Left cardiac atrium (tissue), 4 donors: ENCODE results near the gene TWF1. TPM values are rescaled to one million over a fixed set of nuclear protein-coding genes. Genes with fewer than 3 reads are reported as not detected.
"Not testable (repeated sequence)": the region's sequence is repeated elsewhere in the genome, so short reads cannot be mapped to it uniquely, and the experiment has no call there.

ENCODE experiments used
- ATAC-seq, 2 donors: fragments of 200-7000 bp; cut with Tn5 transposase; one replicate each; pipeline ENCODE4 v1.9.1; 2020; ENCODE audit warnings: mild to moderate bottlenecking in 2 of 2, moderate library complexity in 2 of 2
- DNase-seq: peaks from one replicate; pipeline ENCODE4 v3.0.0-alpha.2; 2020
- intact Hi-C, 2 donors: fragments of 100-400 bp; cut with DNase I; formaldehyde crosslinking; loops; one replicate each; pipeline versions ENCODE4 v1.14.1 to v1.15.1; 2022 to 2023
- long read RNA-seq: library from polyadenylated mRNA; unstranded; transcript quantifications from one replicate; pipeline ENCODE4 v2.0.0, GENCODE V29; 2021
- total RNA-seq, 2 donors: library from RNA; stranded (reverse); fragmentation: NEBNext Ultra II Directional; extraction: Animal tissue kit (Norgen Biotek cat#: 25700); gene quantifications; one replicate each; pipeline ENCODE4 v1.2.1, GENCODE V29; 2021
- donor health status: DM: no; HTN: yes; CAD: no.
- donor health status: DM: no; HTN: yes; CAD: no; lungs with severe emphysema.
- donor health status: DM: yes; HTN: yes; CAD: no.
- donor health status: Dilated cardiomyopathy.

TWF1 gene
- 10 to 100 TPM; 26.7 to 32.4 TPM for total RNA-seq
- long read RNA-seq, transcript TWF1-201 (9 exons, 3,045 nt), result major isoform, 49 of 64 reads
- long read RNA-seq, partial matches to known transcripts, result 2 of 64 reads
- long read RNA-seq, other reads (novel, unspliced or antisense), result 11 of 64 reads

DNA sequence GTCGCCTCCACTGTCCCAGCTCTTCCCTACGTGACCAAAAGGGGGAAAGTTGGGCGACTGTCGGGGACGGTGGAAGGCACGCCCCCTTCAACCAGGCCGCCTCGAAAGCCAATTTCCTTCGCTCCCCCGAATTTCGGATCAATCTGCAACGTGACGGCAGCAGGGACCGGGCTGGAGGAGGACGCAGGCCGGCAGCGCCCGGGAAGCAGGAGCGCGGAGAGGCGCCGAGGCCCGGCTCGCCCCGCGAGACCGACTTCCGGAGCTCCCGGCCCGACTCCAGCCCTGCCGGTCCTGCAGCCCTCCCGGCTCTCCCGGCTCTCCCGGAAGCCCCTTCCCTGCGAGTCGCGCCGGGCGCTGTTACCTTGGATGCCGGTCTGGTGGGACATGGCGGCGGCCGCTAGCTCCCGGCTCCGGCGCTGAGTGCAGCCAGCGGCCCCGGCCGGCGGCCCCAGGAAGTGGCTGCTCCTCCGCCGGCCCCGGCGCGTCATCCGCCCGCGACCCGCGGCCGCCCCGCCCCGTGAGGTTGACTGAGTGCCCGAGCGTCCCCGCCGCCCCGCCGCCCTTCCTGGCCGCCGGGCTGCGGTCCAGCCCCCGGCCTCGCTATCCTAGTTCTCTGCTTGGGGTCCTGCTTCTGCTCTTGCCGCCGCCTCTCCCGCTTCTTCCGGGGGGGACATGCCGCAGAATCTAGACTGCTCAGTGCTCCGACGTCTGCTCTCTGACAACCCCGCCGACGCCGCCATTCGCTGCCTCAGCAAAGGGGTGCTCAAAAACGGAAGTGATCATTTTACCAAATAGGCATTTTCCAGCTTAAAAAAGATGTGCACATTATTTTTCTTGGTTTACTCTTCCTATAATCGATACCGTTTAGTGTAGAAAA lies at the start of gene TWF1:
TSS of gene TWF1 (minus strand) at position 458 of the 877 bp plus-strand sequence. CDS start at position 386, 72 bp downstream.
- intact Hi-C loops, result loop anchor here in 1 of 2 donors (2.0 to 5.0 kb wide), 3 partner anchors 31 to 76 kb away; partner anchors contain the start of genes IRAK4, PUS7L and TMEM117
- peak; percentile 92 for DNase-seq
- peak; percentile 99 to 100 for ATAC-seq

DNA sequence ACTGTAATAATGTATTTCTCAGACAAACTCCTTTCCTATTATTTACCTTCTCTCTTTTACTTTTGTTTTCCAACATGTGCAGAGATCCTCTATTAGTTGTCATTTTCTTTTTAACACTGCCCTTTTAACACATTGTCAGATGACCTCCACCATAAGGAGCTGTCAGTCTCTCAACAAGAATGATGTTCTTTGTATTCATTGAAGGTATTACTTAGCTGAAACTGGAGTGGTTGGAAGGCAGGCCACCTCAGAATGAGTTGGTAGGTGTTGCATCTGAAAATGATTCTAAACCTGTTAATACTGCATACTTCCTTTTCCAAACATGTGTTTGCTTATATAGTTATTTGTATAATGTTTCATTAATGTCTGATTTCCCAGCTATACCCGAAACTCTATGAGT lies 46.6 kb upstream of the TWF1 start:
- intact Hi-C loops, result no loop called here
- ATAC-seq (no peak), DNase-seq (no peak)

DNA sequence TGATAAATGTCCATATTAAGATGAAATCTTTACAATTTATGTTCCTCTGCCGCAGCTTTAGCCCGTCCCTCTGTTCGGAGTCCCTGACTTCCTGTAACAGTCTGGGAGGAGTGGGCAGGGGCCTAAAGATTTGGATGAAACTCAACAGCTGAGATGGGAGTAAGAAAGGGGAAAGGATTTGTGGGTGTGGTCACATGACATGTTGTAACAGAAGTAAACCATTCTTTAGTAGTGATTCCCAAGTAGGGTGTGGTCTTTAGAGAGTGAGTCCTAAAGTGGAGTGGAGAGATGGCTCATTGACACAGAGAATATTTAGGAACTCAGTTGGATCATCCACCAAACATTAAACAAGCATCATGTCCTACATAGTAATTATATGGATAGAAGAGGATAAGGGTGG lies 42.7 kb upstream of the TWF1 start:
- ATAC-seq, result no peak
- intact Hi-C loops, result no loop called here
- no peak for DNase-seq

DNA sequence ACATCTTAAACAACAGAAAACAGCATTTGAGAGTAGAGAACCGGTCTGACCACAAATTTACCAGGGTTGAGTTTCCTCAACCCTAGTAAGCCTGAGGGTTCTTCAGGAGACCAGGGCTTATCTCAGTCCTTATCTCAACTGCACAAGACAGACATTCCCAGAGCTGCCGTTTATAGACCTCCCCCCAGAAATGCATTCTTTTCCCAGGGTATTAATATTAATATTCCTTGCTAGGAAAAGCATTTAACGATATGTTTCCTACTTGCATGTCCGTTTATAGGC lies 42.0 kb upstream of the TWF1 start:
- ATAC-seq (no peak), DNase-seq (no peak)
- intact Hi-C loops, result no loop called here

DNA sequence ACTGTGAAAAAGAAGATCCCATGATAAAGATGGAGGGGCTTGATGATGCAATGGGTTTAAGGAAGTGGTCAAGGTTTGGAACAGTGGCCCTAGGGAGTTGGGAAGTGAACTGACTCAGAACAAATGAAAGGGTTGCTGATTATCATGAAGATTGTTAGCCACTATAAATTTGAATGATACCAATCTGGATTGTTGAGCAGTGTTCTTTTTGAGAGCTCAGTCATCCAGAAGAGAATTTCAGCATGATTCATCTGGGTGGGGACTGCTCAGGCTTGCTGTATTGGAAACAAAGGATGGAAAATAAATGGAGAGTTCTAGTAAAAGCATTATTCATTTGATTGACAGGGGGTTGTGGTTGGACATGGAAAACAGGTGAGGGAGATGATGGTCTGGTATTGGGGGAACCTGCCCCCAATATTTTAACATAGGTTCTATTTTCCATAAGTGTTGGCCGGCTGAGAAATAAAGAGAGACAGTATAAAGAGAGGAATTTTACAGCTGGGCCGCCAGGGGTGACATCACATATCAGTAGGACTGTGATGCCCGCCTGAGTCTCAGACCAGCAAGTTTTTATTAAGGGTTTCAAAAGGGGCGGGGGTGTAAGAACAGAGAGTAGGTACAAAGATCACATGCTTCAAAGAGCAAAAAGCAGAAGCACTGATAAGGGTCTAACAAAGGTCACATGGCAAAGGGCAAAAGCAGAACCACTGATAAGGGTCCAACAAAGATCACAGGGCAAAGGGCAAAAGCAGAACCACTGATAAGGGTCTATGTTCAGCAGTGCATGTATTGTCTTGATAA lies 41.5 kb upstream of the TWF1 start:
- intact Hi-C loops, DNase-seq, ATAC-seq: not testable (repeated sequence)

DNA sequence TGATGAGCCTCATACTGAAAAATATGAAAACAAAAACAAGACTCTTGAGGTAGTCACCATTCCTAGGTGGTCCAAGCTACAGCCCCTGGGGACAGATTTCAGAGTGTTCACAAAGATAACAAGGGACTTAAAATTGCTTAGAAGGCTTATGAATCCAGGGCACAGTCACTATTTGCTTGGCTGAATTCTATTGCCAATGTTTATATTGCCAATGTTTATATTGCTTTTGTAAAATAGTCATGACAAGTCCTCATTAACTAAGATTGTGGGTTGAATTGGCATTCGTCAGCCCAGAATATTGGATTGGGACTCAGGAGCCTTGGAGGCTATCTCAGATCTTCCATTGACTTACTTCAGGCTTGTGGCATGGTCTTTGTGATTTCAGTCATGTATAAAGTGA lies 36.1 kb upstream of the TWF1 start:
- DNase-seq (no peak), ATAC-seq (no peak)
- intact Hi-C loops, result no loop called here

DNA sequence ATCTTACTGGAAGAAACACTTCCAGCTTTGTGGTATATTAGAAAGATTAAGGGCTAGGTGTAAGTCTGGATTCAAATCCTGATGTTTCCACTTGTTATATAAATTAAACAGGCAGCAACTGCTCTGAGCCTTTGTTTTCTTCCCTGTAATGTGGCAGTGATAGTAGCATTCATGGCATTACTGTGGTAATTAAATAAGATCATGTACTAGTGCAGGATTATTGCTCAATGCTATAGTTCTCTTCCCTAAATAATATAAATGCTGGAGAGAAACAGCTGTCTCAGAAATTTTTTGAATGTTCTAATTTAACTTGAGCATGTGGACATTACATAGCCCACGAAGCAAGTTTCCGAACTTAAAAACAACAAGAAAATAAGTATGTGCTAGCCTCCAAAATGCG lies 35.1 kb upstream of the TWF1 start:
- ATAC-seq (no peak), DNase-seq (no peak)
- intact Hi-C loops, result no loop called here

DNA sequence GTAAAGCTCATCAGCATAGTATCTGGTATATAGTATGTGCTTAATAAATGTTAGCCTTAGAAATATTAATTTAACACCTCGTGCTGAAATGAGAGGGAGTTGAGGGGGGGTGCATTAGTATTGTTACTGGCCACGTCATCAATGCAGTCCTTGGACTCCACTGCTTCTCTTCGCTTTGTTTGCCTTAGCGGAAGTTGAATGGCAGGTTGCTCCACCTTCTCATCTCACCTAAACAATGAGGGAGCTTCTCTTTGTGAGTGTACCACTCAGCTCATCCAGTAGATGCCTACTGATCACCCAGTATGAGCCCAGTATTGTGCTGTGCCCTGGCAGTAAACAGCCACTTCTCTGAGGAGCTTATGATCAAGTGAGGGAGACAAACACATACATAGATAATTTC lies 34.2 kb upstream of the TWF1 start:
- no peak for ATAC-seq
- DNase-seq, result no peak
- intact Hi-C loops, result no loop called here

DNA sequence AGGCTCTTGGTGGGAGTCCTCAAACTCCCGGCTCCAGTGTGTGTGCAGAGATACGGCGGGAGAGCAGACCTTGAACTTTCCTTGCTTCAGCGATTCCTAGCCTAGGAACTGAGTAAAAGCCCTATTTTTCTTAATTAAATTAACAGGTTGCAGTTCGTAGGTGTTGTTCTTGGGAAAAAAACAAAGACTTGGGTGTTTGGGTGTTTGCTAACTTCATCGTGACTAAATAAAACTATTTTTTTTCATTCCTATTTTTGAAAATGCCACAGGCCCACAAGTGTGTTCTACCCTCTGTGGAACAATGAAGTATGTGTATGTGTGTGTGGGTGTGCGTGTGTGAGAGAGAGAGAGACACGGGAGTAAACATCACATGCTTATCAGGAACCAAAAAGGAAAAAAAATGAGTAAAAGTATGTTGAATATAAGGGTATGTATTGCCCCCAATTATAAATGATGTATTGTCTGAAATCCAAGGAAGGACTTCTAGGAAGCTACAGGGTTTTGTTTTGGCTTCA lies 30.4 kb upstream of the TWF1 start:
- intact Hi-C loops, result loop anchor here in 1 of 2 donors (2.0 kb wide), 1 partner anchor 30 kb away; the partner anchor contains the start of gene TWF1

DNA sequence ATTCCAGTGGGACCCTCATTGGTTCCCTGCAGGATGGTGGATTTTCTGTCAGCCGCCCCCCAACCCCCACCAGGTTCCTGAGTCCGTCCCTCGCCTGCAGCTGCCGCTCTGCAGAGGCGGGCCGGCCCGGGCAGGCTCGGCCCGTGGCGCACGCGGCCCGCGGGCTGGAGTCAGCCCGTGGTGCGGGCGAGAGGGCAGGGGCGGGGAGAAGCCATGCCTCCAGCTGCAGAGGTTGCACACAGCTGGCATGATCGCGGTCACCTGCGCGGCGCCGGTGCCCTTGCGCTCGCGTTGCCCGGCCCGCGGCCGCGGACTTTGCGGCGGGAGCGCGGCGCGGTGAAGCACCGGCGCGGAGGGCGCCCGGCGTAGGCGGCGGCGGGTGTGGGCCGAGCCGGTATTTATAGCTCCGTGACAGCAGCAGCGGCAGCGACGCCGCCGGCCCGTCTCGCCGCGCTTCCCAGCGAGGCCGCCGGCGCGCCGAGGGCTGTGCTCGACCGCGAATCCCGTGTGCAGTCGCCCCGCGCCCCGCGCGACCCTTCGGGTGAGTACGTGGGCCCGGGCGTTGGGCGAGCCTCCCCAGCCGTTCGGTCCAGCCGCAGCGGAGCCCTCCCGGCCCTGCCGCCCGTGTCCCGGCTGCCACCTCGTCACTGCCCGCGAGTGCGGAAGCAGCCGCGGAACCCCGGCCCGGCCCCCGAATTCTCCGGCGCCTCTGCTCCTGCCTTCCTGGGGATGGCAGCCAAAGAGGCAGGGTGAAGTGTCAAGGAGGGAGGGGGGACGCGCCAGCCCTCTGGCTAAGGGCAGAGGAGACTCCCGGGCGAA lies 29.7 kb upstream of the TWF1 start, which contains the start of gene TMEM117:
TSS of gene TMEM117 (plus strand) at position 426 of the 819 bp plus-strand sequence.
- intact Hi-C loops, result loop anchor here in 1 of 2 donors (2.0 kb wide), 1 partner anchor 29 kb away; the partner anchor contains the start of gene TWF1
- peak; percentile 94 for ATAC-seq
- peak; percentile 88 for DNase-seq

More for the DNA sequence above, 30.4 kb upstream of the TWF1 start:
- DNase-seq (no peak), ATAC-seq (peak in 1 of 2 donors; percentile 57)

DNA sequence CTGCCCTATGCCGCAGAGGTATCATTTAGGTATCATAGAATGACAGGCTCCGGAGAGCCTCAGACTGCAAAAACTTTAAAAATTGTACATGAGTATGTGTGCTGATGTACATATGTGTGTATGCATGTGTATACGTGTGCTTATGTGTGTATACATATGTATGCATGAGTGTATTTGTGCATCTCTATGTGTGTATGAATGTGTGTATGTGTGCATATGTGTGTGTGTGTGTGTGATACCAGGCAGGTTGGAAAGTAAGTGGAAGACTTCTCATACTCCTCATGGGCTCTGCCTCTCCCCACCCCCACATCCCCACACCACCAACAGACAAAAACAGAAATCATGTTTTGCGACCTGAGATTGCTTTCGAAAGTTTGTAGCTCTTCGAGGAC lies 29.1 kb upstream of the TWF1 start:
- intact Hi-C loops, result no loop called here
- peak; percentile 2 to 4 for ATAC-seq
- no peak for DNase-seq

DNA sequence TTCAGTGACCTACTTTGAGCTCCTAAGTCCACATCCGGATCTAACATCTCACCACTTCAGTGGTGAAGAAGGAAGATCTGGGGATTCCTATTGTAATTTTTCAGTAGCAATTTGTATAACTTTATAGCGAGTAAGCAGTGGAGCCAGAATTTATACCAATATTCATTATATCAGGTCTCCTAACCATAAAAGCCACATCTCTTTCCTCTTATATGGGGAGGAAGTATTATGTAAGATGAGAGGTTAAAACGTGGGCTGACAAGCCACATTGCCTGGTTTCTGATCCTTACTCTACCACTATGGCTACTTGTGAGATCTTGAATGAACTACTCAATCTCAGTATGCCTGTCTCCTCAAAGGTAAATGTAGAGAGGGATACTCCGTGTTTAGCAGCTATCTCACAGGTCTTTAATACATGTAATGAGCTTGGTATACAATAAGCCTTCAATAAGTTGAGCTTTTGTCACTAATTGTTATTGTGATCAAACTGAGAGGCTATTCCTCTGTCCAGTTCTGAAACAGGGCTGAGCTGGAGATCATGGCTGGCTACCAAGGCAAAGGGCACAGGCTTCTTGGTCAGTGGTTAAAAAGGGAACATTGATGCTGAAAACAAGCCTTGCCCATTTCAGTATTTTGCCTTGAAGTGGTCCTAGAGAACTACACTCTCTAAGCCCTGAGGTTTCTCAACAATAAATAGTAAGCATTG lies 26.5 kb upstream of the TWF1 start:
- intact Hi-C loops, result no loop called here
- ATAC-seq (no peak), DNase-seq (no peak)

DNA sequence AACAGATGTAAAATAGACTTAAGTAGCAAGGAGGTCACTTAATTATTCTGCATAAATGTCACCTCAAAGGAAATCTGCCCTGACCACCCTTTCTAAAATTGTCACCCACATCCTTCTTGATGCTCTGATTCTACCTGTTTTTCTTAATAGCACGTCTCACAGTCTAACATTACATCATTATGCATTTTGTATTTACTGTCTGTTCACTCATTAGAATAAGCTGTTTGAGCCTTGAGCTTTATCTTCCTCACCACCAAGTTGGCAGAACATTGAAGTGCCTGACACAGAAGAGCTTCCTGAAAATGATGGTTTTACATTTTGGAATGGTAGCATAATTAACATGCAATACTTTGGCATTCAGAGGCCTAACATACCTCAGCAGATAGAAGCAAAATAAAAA lies 21.0 kb upstream of the TWF1 start:
- DNase-seq, result no peak
- intact Hi-C loops, result no loop called here
- ATAC-seq, result no peak

DNA sequence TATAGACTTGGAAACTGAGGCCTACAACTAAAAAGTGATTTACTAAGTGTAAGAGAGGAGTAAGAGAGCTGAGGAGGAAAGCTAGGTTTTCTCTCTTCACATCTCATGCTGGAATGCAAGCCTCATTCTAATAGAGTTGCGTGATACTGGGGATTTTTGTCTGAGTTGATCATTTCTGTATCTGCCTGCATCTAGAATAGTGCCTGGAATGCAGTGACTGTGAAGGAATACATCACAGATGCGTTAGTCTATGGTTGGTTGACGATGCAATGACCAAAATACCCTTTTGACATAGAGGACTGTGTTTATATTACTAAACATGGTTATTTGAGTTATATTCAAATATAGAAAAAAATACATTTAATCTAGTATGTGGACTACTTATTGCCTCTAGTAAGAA lies 20.6 kb upstream of the TWF1 start:
- DNase-seq, result no peak
- no peak for ATAC-seq
- intact Hi-C loops, result no loop called here

DNA sequence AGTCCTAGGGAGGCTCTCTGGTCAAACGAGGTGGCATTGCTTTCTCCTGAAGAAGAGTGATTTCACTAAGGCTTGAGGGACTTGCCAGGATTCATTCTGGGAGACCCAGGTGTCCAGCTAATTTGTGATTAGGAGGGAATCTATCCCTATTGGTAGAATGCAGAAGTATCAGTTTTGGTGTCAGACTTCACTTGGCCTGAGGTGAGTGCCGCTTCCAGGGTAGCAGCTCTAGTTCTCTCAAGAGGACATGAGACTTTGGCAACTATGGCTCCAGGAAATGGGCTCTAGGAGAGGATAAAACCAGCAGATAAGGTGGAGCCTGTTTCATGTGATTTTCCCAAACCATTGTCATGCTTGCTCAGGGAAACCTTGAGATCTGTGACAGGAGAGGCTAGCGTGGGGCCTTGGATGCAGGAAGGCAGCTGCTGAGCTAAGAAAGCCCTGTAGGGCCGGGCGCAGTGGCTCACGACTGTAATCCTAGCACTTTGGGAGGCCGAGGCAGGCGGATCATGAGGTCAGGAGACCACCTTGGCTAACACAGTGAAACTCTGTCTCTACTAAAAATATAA lies 18.2 kb upstream of the TWF1 start:
- intact Hi-C loops, result no loop called here
- DNase-seq (no peak), ATAC-seq (no peak)

DNA sequence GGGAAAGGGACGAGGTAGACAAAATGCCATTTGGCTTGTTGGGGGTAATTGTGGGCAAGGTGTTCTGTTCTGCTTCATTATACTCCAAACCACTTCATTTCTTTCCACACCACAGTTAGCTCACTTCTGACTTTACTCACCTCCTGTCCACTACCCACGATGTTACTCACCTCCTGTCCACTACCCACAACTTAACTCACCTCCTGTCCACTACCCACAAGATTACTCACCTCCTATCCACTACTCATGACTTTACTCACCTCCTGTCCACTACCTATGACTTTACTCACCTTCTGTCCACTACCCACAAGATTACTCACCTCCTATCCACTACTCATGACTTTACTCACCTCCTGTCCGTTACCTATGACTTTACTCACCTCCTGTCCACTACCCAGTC lies 10.1 kb upstream of the TWF1 start:
- ATAC-seq (no peak), DNase-seq (no peak)
- intact Hi-C loops, result no loop called here

DNA sequence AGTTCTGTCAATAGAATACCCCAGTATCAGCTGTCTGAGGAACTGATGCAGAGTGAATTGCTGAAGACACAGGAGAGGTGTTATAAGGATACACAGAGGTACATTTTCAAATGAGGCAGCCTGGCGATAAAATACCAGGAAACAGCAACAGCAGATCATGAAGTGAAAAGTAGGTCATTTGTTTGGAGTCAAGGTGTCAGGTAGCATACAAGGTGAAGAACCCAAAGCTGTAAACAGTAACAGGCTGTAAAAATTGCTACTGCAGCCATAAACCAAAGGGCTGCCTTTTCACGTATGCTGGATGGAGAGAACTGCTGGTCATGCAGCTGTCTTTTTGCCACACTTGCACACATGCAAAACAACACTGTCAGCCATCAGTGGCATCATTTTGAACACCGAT lies 9.3 kb upstream of the TWF1 start:
- intact Hi-C loops, result no loop called here
- DNase-seq (no peak), ATAC-seq (no peak)

DNA sequence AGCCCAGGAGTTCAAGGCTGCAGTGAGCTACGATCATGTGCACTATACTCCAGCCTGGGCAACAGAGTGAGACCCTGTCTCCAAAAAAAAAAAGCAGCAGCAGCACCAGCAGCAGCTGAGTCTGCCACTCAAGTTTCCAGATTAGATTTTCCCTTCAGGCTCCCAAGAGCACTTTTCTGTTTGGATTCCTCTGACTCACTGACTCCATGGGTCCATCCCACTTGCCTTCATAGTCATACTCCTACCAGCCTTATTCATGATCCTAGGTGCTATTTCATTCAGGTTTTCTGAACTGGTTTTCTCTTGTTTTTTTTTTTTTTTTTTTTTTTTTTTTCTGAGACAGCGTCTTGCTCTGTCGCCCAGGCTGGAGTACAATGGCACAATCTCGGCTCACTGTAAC lies 6.8 kb upstream of the TWF1 start:
- intact Hi-C loops, result no loop called here
- DNase-seq (no peak), ATAC-seq (no peak)
